Neural cell (in vitro differentiated cells): Measurements from ENCODE around the gene FILIP1L. TPM values are rescaled to one million over a fixed set of nuclear protein-coding genes. Genes with fewer than 3 reads are reported as not detected.

Source experiments
- H2AFZ ChIP-seq: fragments of 200-600, 300-800 bp; sonication (generic), shearing (Covaris generic); 2 replicates; pipeline ENCODE4 v1.6.0; 2014; ENCODE audit warnings: low read depth, mild to moderate bottlenecking, antibody characterized with exemption, low read length, moderate library complexity
- H3F3A ChIP-seq: fragments of 200-600 bp; shearing (Covaris generic); 2 replicates; pipeline ENCODE4 v1.6.1; 2016; ENCODE audit warnings: mild to moderate bottlenecking, moderate library complexity, mixed read lengths, antibody characterized with exemption, low read length; ENCODE audit not compliant: insufficient read depth, poor library complexity, severe bottlenecking
- H3K27ac ChIP-seq: fragments of 200-600, 300-800 bp; sonication (generic), shearing (Covaris generic); 2 replicates; pipeline ENCODE4 v1.5.1; 2014; ENCODE audit warnings: mild to moderate bottlenecking, low read length, moderate library complexity
- H3K27me3 ChIP-seq: fragments of 300-800, 200-600 bp; sonication (generic), shearing (Covaris generic); 2 replicates; pipeline ENCODE4 v1.6.0; 2014; ENCODE audit warnings: mild to moderate bottlenecking, low read depth, low read length, moderate library complexity; ENCODE audit not compliant: insufficient read depth
- H3K36me3 ChIP-seq: fragments of 300-800, 200-600 bp; sonication (generic), shearing (Covaris generic); 2 replicates; pipeline ENCODE4 v1.5.1; 2014; ENCODE audit warnings: mild to moderate bottlenecking, antibody characterized with exemption, low read length, moderate library complexity; ENCODE audit not compliant: insufficient read depth
- H3K4me2 ChIP-seq: fragments of 300-800, 200-600 bp; sonication (generic), shearing (Covaris generic); 2 replicates; pipeline ENCODE4 v1.6.0; 2014; ENCODE audit warnings: mild to moderate bottlenecking, low read length
- H3K4me3 ChIP-seq: fragments of 300-800, 200-600 bp; sonication (generic), shearing (Covaris generic); 2 replicates; pipeline ENCODE4 v1.5.1; 2014; ENCODE audit warnings: mild to moderate bottlenecking, low read length, moderate library complexity
- H3K79me2 ChIP-seq: fragments of 200-600 bp; shearing (Covaris generic); replicated peaks from 2 replicates; pipeline ENCODE4 v1.6.0; 2014; ENCODE audit warnings: mild to moderate bottlenecking, low read length, moderate library complexity; ENCODE audit not compliant: insufficient read depth
- H3K9ac ChIP-seq: fragments of 300-800, 200-600 bp; sonication (generic), shearing (Covaris generic); 2 replicates; pipeline ENCODE4 v1.6.1; 2016; ENCODE audit warnings: mild to moderate bottlenecking, low read length, mixed read lengths
- H3K9me2 ChIP-seq: fragments of 200-600 bp; shearing (Covaris generic); 2 replicates; pipeline ENCODE4 v1.6.1; 2016; ENCODE audit warnings: mild to moderate bottlenecking, low read length, mixed read lengths; ENCODE audit not compliant: insufficient read depth
- H3K9me3 ChIP-seq: fragments of 200-600, 300-800 bp; sonication (generic), shearing (Covaris generic); 2 replicates; pipeline ENCODE4 v1.6.1; 2016; ENCODE audit warnings: mild to moderate bottlenecking, mixed run types, low read length, moderate library complexity, mixed read lengths
- H4K20me1 ChIP-seq: fragments of 200-600 bp; shearing (Covaris generic); 2 replicates; pipeline ENCODE4 v1.6.1; 2016; ENCODE audit warnings: mild to moderate bottlenecking, mixed run types; ENCODE audit not compliant: insufficient read depth
- EP300 ChIP-seq: fragments of 450-650 bp; conservative IDR thresholded peaks from 2 replicates; pipeline ENCODE4 v1.6.1; 2014; ENCODE audit warnings: antibody characterized with exemption, mild to moderate bottlenecking, moderate library complexity; ENCODE audit not compliant: poor library complexity, severe bottlenecking
- EZH2 ChIP-seq: fragments of 200-600, 300-800 bp; shearing (Covaris generic), sonication (generic); IDR thresholded peaks from 2 replicates; pipeline ENCODE4 v1.6.1; 2014; ENCODE audit warnings: antibody characterized with exemption, low read length, borderline replicate concordance, mild to moderate bottlenecking; ENCODE audit not compliant: insufficient read depth, poor library complexity, severe bottlenecking
- MXI1 ChIP-seq: fragments of 450-650 bp; conservative IDR thresholded peaks from 2 replicates; pipeline ENCODE4 v1.6.1; 2014; ENCODE audit warnings: antibody characterized with exemption, mild to moderate bottlenecking; ENCODE audit not compliant: poor library complexity, severe bottlenecking
- POLR2AphosphoS5 ChIP-seq: IDR thresholded peaks from 2 replicates; pipeline ENCODE4 v1.6.1; 2012
- RAD21 ChIP-seq: fragments of 450-650 bp; conservative IDR thresholded peaks from 2 replicates; pipeline ENCODE4 v1.6.1; 2014; ENCODE audit warnings: antibody characterized with exemption, mild to moderate bottlenecking, moderate library complexity
- SMC3 ChIP-seq: fragments of 450-650 bp; conservative IDR thresholded peaks from 2 replicates; pipeline ENCODE4 v1.6.1; 2014; ENCODE audit warnings: antibody characterized with exemption, mild to moderate bottlenecking, moderate library complexity; ENCODE audit not compliant: poor library complexity
- TAF1 ChIP-seq: IDR thresholded peaks from 2 replicates; pipeline ENCODE4 v1.6.1; 2012; ENCODE audit warnings: low read depth
- polyA plus RNA-seq: library from polyadenylated mRNA; depleted of rRNA; stranded (reverse); fragments of >200 nt; gene quantifications from 2 replicates; pipeline ENCODE4 v1.2.3, GENCODE V29; 2014
- TF ChIP-seq, protein P1 (sequence below): fragments of 450-650 bp; IDR thresholded peaks from 2 replicates; pipeline ENCODE4 v1.5.1; 2014; ENCODE audit warnings: antibody characterized with exemption, mild to moderate bottlenecking, moderate library complexity; ENCODE audit not compliant: poor library complexity, severe bottlenecking
- TF ChIP-seq, protein P2 (sequence below): IDR thresholded peaks from 2 replicates; pipeline ENCODE4 v1.6.1; 2012; ENCODE audit warnings: borderline replicate concordance

The FILIP1L gene
- polyA plus RNA-seq, 1 donor from 2014 or later, result 0.27 TPM

DNA sequence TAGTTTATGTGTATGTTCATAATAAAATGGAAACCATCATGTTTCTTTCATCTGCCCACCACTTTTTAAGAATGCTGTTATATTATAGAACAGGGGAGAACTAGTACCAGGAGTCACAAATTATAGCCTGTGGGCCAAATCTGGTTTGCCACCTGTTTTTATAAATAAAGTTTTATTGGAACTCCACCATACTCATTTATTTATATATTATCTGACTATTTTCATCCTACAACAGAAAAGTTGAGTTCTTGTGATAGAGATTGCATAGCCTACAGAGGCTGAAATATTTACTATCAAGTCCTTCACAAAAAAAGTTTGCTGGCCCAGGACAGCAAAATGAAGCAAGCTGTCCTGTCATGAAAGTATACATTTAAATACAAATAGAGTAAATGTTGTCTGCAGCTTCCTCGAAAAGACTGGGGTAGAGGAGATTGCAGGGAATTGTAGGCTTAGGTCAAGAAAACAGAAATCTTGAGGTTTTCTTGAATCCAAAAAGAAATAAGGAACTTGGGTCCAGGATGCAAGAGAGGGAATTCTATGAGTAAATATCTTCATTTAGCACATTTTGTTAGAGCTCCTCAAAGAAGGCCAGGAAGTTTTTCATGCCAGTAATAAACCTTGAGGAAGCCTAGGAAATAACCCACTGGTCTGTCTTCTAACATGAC lies 41.1 kb downstream of the FILIP1L start:
- no peaks in the 10 kb centered on the region for H3K27me3 ChIP-seq
- H3K4me3 ChIP-seq, result no peak overlapping the region
- no peak overlapping the region for H3K4me2 ChIP-seq
- H3K27ac ChIP-seq, result no peak overlapping the region
- no peaks in the 10 kb centered on the region for H3K9me2 ChIP-seq
- H3F3A ChIP-seq, result no peaks in the 10 kb centered on the region
- no peaks in the 10 kb centered on the region for H3K9me3 ChIP-seq
- H2AFZ ChIP-seq, result no peak overlapping the region
- no peak overlapping the region for H3K9ac ChIP-seq
- H4K20me1 ChIP-seq, result no peaks in the 10 kb centered on the region
- H3K36me3 ChIP-seq, result no peaks in the 10 kb centered on the region
- no peaks in the 10 kb centered on the region for H3K79me2 ChIP-seq
- TF ChIP-seq EP300 (no peak), TAF1 (no peak), POLR2AphosphoS5 (no peak), MXI1 (no peak), EZH2 (no peak), SMC3 (no peak), RAD21 (no peak)
- TF ChIP-seq, protein P1, sequence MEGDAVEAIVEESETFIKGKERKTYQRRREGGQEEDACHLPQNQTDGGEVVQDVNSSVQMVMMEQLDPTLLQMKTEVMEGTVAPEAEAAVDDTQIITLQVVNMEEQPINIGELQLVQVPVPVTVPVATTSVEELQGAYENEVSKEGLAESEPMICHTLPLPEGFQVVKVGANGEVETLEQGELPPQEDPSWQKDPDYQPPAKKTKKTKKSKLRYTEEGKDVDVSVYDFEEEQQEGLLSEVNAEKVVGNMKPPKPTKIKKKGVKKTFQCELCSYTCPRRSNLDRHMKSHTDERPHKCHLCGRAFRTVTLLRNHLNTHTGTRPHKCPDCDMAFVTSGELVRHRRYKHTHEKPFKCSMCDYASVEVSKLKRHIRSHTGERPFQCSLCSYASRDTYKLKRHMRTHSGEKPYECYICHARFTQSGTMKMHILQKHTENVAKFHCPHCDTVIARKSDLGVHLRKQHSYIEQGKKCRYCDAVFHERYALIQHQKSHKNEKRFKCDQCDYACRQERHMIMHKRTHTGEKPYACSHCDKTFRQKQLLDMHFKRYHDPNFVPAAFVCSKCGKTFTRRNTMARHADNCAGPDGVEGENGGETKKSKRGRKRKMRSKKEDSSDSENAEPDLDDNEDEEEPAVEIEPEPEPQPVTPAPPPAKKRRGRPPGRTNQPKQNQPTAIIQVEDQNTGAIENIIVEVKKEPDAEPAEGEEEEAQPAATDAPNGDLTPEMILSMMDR, result no peak
- TF ChIP-seq, protein P2, sequence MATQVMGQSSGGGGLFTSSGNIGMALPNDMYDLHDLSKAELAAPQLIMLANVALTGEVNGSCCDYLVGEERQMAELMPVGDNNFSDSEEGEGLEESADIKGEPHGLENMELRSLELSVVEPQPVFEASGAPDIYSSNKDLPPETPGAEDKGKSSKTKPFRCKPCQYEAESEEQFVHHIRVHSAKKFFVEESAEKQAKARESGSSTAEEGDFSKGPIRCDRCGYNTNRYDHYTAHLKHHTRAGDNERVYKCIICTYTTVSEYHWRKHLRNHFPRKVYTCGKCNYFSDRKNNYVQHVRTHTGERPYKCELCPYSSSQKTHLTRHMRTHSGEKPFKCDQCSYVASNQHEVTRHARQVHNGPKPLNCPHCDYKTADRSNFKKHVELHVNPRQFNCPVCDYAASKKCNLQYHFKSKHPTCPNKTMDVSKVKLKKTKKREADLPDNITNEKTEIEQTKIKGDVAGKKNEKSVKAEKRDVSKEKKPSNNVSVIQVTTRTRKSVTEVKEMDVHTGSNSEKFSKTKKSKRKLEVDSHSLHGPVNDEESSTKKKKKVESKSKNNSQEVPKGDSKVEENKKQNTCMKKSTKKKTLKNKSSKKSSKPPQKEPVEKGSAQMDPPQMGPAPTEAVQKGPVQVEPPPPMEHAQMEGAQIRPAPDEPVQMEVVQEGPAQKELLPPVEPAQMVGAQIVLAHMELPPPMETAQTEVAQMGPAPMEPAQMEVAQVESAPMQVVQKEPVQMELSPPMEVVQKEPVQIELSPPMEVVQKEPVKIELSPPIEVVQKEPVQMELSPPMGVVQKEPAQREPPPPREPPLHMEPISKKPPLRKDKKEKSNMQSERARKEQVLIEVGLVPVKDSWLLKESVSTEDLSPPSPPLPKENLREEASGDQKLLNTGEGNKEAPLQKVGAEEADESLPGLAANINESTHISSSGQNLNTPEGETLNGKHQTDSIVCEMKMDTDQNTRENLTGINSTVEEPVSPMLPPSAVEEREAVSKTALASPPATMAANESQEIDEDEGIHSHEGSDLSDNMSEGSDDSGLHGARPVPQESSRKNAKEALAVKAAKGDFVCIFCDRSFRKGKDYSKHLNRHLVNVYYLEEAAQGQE, result no peak

GRCh38 chr3:100072326-100073048 lies 41.8 kb downstream of the FILIP1L start:
- no peak overlapping the region for H2AFZ ChIP-seq
- no peaks in the 10 kb centered on the region for H3K9me2 ChIP-seq
- H3K9me3 ChIP-seq, result no peaks in the 10 kb centered on the region
- TF ChIP-seq EP300 (no peak), POLR2AphosphoS5 (no peak), MXI1 (no peak), TAF1 (no peak), RAD21 (no peak), SMC3 (no peak), EZH2 (no peak)
- TF ChIP-seq, protein P1, result no peak
- TF ChIP-seq, protein P2, result no peak
- H3K4me3 ChIP-seq, result no peak overlapping the region
- H3F3A ChIP-seq, result no peaks in the 10 kb centered on the region
- H3K4me2 ChIP-seq, result no peak overlapping the region
- no peak overlapping the region for H3K9ac ChIP-seq
- no peaks in the 10 kb centered on the region for H3K27me3 ChIP-seq
- H4K20me1 ChIP-seq, result no peaks in the 10 kb centered on the region
- H3K36me3 ChIP-seq, result no peaks in the 10 kb centered on the region
- no peaks in the 10 kb centered on the region for H3K79me2 ChIP-seq
- no peak overlapping the region for H3K27ac ChIP-seq
